Cardiac septum (tissue), 1 donor: Measurements from ENCODE around the gene CRK. TPM values are rescaled to one million over a fixed set of nuclear protein-coding genes. Genes with fewer than 3 reads are reported as not detected.
A peak's percentile ranks its signal among the peaks of the same experiment; 100 is the strongest.
"Not testable (repeated sequence)": the region's sequence is repeated elsewhere in the genome, so short reads cannot be mapped to it uniquely, and the experiment has no call there.

Experiments
- DNase-seq: peaks from one replicate; pipeline ENCODE4 v3.0.0-alpha.2; 2020; ENCODE audit warnings: low spot score
- intact Hi-C: fragments of 100-400 bp; cut with DNase I; formaldehyde crosslinking; loops from one replicate; pipeline ENCODE4 v1.14.0; 2022
- total RNA-seq: library from RNA; stranded (reverse); fragmentation: NEBNext Ultra II Directional; extraction: Animal tissue kit (Norgen Biotek cat#: 25700); gene quantifications from one replicate; pipeline ENCODE4 v1.2.1, GENCODE V29; 2021
- donor health status: DM: no; HTN: no; CAD: no.

The CRK gene
- total RNA-seq, 1 donor from 2014 or later: 43.4 TPM

- DNase-seq: peak; percentile 99
- intact Hi-C loops: loop anchor here (5.0 kb wide), 2 partner anchors 38 to 57 kb away; partner anchors contain the start of gene CRK
Measured at GRCh38 chr17:1399679-1400512, 56.1 kb downstream of the CRK start, which contains the start of gene YWHAE. Gene YWHAE (minus strand): TSS chr17:1400222. CDS start chr17:1400110, 112 bp downstream.

- intact Hi-C loops: loop anchor here (5.0 kb wide), 2 partner anchors 37 to 58 kb away; partner anchors contain the start of gene CRK
- DNase-seq: peak; percentile 81
Measured at GRCh38 chr17:1398931-1399678, 56.9 kb downstream of the CRK start.

DNA sequence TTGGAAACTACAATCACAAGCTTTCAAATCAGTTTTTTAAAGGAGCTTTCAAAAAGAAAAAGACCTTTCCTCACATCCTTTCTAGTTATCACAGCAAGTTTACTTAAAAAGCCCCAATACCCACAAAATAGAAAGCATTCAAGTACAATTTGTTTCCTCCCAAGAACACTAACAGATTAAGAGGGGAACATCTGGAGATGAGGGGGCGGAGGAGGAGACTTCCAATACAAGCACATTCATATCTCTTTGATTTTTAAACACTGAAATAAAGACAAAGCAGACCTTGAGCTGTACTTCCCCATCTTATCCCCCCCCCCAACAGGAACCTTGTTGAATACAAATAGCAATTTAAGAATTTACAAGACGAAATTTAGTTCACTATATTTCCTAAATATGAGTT, 58.0 kb downstream of the CRK start:
- no peak for DNase-seq
- intact Hi-C loops: loop anchor here (5.0 kb wide), 2 partner anchors 36 to 59 kb away; partner anchors contain the start of gene CRK

- intact Hi-C loops: loop anchor here (5.0 kb wide), 2 partner anchors 34 to 61 kb away; partner anchors contain the start of gene CRK
- DNase-seq: not testable (repeated sequence)
Measured at GRCh38 chr17:1395876-1396665, 60.0 kb downstream of the CRK start.

- intact Hi-C loops: no loop called here
- DNase-seq: no peak
Measured at GRCh38 chr17:1391577-1391976, 64.5 kb downstream of the CRK start.

GRCh38 chr17:1390432-1391367, 65.3 kb downstream of the CRK start:
- intact Hi-C loops: no loop called here
- DNase-seq: no peak

GRCh38 chr17:1387490-1388227, 68.4 kb downstream of the CRK start:
- DNase-seq, intact Hi-C loops: not testable (repeated sequence)

DNA sequence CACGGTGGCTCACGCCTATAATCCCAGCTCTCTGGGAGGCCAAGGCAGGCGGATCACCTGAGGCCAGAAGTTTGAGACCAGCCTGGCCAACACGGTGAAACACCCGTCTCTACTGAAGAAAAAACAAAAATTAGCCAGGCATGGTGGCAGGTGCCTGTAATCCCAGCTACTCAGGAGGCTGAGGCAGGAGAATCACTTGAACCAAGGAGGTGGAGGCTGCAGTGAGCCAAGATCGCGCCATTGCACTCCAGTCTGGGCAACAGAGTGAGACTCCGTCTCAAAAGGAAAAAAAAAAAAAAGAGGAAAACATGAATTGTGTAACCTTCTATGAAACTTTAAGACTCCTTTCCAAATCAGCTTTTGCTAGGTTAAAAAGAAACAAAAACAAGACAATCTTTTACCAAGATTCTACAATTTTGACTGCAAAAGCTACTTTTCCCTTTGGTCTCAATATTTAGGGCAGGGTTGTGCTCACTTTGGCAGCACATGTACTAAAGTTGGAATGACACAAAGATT, 69.3 kb downstream of the CRK start:
- intact Hi-C loops, DNase-seq: not testable (repeated sequence)

GRCh38 chr17:1386265-1386664, 69.8 kb downstream of the CRK start:
- no peak for DNase-seq
- intact Hi-C loops: no loop called here

DNA sequence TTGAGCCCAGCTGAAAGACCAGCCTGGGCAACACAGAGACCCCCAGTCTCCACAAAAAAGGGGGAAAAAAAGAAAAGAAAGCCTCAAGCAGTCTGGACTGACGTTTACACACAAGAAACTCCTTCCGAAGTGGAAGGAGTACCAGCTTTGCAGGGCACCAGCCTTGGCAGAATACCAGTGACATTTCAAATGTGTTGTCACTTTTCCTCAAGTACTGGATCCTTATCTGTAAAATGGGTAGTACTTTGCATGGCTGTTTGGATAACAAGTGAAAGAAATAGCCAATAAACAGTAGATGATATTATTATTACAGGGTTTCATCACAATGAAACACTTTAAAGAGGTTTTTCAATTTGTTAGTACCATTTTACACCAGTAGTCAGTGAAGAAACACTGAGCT, 70.2 kb downstream of the CRK start:
- DNase-seq: no peak
- intact Hi-C loops: no loop called here

- intact Hi-C loops: no loop called here
- no peak for DNase-seq
Measured at GRCh38 chr17:1384905-1385435, 71.1 kb downstream of the CRK start.

DNA sequence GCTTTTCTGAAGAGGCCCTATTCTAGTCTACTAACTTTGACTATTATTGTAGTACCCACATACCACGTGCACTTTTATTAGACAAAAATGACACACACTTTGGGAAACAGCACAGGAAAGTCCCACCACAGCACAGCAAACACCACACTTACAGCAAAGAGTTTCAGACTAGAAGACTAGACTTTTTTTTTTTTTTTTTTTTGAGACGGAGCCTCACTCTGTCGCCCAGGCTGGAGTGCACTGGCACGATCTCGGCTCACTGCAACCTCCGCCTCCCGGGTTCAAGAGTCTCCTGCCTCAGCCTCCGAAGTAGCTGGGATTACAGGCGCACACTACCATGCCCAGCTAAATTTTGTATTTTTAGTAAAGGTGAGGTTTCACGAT, 76.1 kb downstream of the CRK start:
- no peak for DNase-seq
- intact Hi-C loops: no loop called here

DNA sequence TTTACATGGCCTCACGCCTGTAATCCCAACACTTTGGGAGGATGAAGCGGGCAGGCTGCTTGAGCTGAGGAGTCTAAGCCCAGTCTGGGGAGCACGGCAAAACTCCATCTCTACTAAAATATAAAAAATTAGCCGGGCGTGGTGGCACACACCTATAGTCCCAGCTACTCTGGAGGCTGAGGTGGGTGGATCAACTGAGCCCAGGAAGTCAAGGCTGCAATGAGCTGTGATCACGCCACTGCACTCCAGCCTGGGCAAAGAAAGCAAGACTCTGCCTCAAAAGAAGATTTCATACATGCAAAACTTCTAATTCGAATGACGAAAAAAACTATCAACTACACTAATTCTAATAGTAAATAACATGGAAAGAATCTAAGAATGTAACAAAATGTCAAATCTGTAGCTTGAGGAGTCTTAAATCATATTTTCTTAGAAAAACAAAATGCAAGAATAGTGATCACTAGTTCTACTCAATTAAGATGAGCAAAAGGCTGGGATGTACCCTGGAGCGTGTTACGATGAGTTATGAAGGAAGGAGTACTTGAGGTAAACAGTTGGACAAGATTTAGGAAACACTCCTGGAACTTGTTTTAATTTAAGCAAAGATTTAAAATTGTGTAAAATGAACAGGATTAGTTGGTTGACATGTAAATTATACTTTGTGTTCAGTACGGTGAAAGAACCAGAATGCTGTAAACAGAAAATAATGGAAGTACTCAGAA, 76.7 kb downstream of the CRK start:
- no peak for DNase-seq
- intact Hi-C loops: no loop called here

DNA sequence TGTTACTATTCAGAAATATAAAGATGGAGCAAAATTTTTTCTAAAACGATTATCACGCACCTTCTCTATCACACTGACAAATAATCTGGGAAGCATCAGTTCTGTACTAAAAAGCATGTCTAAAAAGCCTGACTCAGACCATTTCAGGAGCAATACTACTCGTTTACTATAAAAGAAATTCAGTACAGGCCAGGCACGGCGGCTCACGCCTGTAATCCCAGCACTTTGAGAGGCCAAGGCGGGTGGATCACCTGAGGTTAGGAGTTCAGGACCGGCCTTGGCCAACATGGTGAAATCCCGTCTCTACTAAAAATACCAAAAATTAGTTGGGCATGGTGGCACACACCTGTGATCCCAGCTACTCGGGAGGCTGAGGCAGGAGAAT, 77.6 kb downstream of the CRK start:
- DNase-seq, intact Hi-C loops: not testable (repeated sequence)

DNA sequence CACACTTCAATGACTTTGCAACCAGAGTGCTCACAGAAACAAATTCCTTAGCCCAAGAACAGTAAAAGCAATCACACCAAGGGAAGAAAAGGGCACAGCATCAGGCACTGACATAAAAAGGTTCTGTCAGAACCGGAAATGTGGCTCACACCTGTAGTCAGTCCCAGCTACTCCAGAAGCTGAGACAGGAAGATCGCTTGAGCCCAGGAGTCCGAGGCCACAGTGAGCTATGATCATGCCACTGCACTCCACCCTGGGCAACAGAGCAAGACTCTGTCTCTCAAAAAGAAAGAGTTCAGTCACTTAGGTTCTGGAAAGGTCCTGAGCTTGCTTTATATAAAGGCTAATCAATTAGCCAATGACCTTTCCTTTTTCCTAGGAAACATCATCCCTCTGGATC, 78.7 kb downstream of the CRK start:
- no peak for DNase-seq
- intact Hi-C loops: no loop called here

DNA sequence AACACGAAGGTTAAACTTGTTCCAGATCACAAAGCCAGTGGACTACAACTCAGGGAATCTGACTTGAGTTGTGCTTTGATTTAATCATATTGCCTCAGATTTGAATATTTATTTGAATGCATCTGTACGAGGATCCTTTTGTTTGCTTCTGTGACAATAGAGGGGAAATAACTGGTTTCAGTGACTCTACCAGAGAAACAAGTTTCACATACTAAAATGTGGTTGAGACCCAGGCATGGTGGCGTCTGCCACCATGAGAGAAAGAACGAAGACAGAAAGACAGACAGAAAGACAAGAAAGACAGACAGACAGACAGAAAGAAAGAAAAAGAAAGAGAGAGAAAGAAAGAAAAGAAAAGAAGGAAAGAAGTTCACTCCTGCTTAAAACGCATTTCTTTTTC, 80.0 kb downstream of the CRK start:
- intact Hi-C loops: no loop called here
- no peak for DNase-seq

- DNase-seq: no peak
- intact Hi-C loops: no loop called here
Measured at GRCh38 chr17:1375615-1376014, 80.4 kb downstream of the CRK start.
